Natural killer cell (primary cell): Measurements from ENCODE around the gene HYDIN. TPM values are rescaled to one million over a fixed set of nuclear protein-coding genes. Genes with fewer than 3 reads are reported as not detected.

ENCODE experiments used
- ATAC-seq, 3 donors: fragments of 150-1000 bp in 2 of 3; fragments of 200-7000 bp in 1 of 3; cut with Tn5 transposase; 1 replicate in 1 of 3; 2 replicates in 2 of 3; pipeline ENCODE4 v1.10.0; 2021; ENCODE audit warnings: mild to moderate bottlenecking in 2 of 3, moderate library complexity in 2 of 3
- DNase-seq, 2 donors: peaks; one replicate each; pipeline versions ENCODE4 v3.0.0 to v3.0.0-alpha.2; 2013 to 2021; ENCODE audit warnings: mixed read lengths in 1 of 2
- H3K27ac ChIP-seq: one replicate; pipeline ENCODE4 v1.5.1; 2013; ENCODE audit warnings: mild to moderate bottlenecking, low read length
- H3K27me3 ChIP-seq: one replicate; pipeline ENCODE4 v1.6.1; 2013; ENCODE audit warnings: low read length; ENCODE audit not compliant: control insufficient read depth, insufficient read depth
- H3K36me3 ChIP-seq: one replicate; pipeline ENCODE4 v1.6.1; 2013; ENCODE audit warnings: low read length; ENCODE audit not compliant: control insufficient read depth, insufficient read depth
- H3K4me1 ChIP-seq: one replicate; pipeline ENCODE4 v1.6.1; 2013; ENCODE audit warnings: low read length; ENCODE audit not compliant: control insufficient read depth, insufficient read depth
- H3K4me3 ChIP-seq: one replicate; pipeline ENCODE4 v1.5.1; 2013; ENCODE audit warnings: low read length
- H3K9me3 ChIP-seq: one replicate; pipeline ENCODE4 v1.6.1; 2013; ENCODE audit warnings: low read length; ENCODE audit not compliant: control insufficient read depth, insufficient read depth
- H3K27ac Mint-ChIP-seq, 2 donors: one replicate each; pipeline ENCODE4 v1.8.0; 2022; ENCODE audit warnings: mild to moderate bottlenecking in 2 of 2, mixed read lengths in 2 of 2, moderate library complexity in 1 of 2
- H3K27me3 Mint-ChIP-seq, 2 donors: one replicate each; pipeline ENCODE4 v1.8.0; 2022; ENCODE audit warnings: low read depth in 2 of 2, mixed read lengths in 2 of 2
- H3K36me3 Mint-ChIP-seq: one replicate; pipeline ENCODE4 v1.8.0; 2022; ENCODE audit warnings: mixed read lengths
- H3K4me1 Mint-ChIP-seq, 2 donors: one replicate each; pipeline ENCODE4 v1.8.0; 2022; ENCODE audit warnings: mixed read lengths in 2 of 2
- H3K4me3 Mint-ChIP-seq: one replicate; pipeline ENCODE4 v1.8.0; 2022; ENCODE audit warnings: mild to moderate bottlenecking, moderate library complexity, mixed read lengths
- H3K9me3 Mint-ChIP-seq, 2 donors: one replicate each; pipeline ENCODE4 v1.8.0; 2022; ENCODE audit warnings: mixed read lengths in 2 of 2
- CTCF ChIP-seq: fragments of 200-600 bp; IDR thresholded peaks from one replicate; pipeline ENCODE4 v1.8.0; 2022; ENCODE audit warnings: antibody characterized with exemption
- WGBS: methylation state at CpG from one replicate; pipeline ENCODE4 v1.1.7; 2013; ENCODE audit warnings: missing lambda C conversion rate; ENCODE audit not compliant: insufficient coverage; 5-methylcytosine and 5-hydroxymethylcytosine counted together
- intact Hi-C: fragments of 100-400 bp; cut with micrococcal nuclease; formaldehyde crosslinking; loops from one replicate; pipeline ENCODE4 v1.14.2; 2022
- total RNA-seq, 4 donors: library from RNA; stranded (reverse); fragments of 120-200 nt in 1 of 4; gene quantifications; one replicate each; pipeline versions ENCODE4 v1.2.3 to v1.2.4, GENCODE V29; 2013 to 2022

HYDIN gene
- total RNA-seq, 3 donors from 2014 or later (not counting 1 experiment from before 2014, with no cell fraction given) = 0.43 to 1.1 (median 0.82) TPM

- H3K4me3 Mint-ChIP-seq = no peak overlapping the region
- Histone ChIP-seq H3K4me1 (no peaks in the 10 kb centered on the region), H3K36me3 (peaks cover 36% of the 10 kb centered on the region), H3K9me3 (no peaks in the 10 kb centered on the region), H3K27ac (no peak overlapping the region), H3K27me3 (no peaks in the 10 kb centered on the region), H3K4me3 (no peak overlapping the region)
- no peak for TF ChIP-seq CTCF
- ATAC-seq = no peak
- no peaks in the 10 kb centered on the region for H3K9me3 Mint-ChIP-seq
- intact Hi-C loops = no loop called here
- H3K27me3 Mint-ChIP-seq = no peaks in the 10 kb centered on the region
- peaks cover 5% of the 10 kb centered on the region for H3K36me3 Mint-ChIP-seq
- H3K27ac Mint-ChIP-seq = no peak overlapping the region
- 94% methylated on average over 9 of the region's 9 CpGs for WGBS
- DNase-seq = no peak
- H3K4me1 Mint-ChIP-seq = no peaks in the 10 kb centered on the region
These were observed 470.9 kb downstream of the HYDIN start for GRCh38 chr16:70759666-70760065.

GRCh38 chr16:70758786-70759185, 471.7 kb downstream of the HYDIN start:
- Mint-ChIP-seq H3K27me3 (no peaks in the 10 kb centered on the region), H3K4me3 (no peak overlapping the region), H3K27ac (no peak overlapping the region), H3K9me3 (no peaks in the 10 kb centered on the region), H3K36me3 (peaks cover 5% of the 10 kb centered on the region), H3K4me1 (no peaks in the 10 kb centered on the region)
- no peak for TF ChIP-seq CTCF
- intact Hi-C loops = no loop called here
- no peak overlapping the region for H3K27ac ChIP-seq
- H3K36me3 ChIP-seq = peaks cover 36% of the 10 kb centered on the region
- H3K4me1 ChIP-seq = no peaks in the 10 kb centered on the region
- H3K9me3 ChIP-seq = no peaks in the 10 kb centered on the region
- ATAC-seq = no peak
- WGBS = 91% methylated on average over 10 of the region's 10 CpGs
- H3K4me3 ChIP-seq = no peak overlapping the region
- no peak for DNase-seq
- no peaks in the 10 kb centered on the region for H3K27me3 ChIP-seq

Other genes starting within 250 kb of the HYDIN start
- 10 to 100 TPM; 18.1 to 37.2 (median 23.1) TPM for gene CMTR2, start 58.7 kb upstream of the HYDIN start, total RNA-seq
- gene CALB2, start 128.0 kb upstream of the HYDIN start, total RNA-seq = not detected
- gene TLE7, start 211.3 kb upstream of the HYDIN start, total RNA-seq = not detected
- gene ZNF23, start 231.5 kb upstream of the HYDIN start, total RNA-seq = 1 to 10 TPM; 7.2 to 8.9 (median 7.8) TPM